K562 treated with DMSO at 1 percent for 4 hours (cell line): Measurements from ENCODE around the gene DYNC1LI1. TPM values are rescaled to one million over a fixed set of nuclear protein-coding genes. Genes with fewer than 3 reads are reported as not detected.

Experiments used
- total RNA-seq: library from RNA; unstranded; fragments of 300-600 nt; gene quantifications from 2 replicates; pipeline ENCODE4 v1.2.3, GENCODE V29; 2022; ENCODE audit not compliant: insufficient read depth

Gene DYNC1LI1
- total RNA-seq, result 33.9 and 37.8 TPM in 2 replicates

GRCh38 chr3:32570421-32571191, at the start of gene DYNC1LI1:
TSS of gene DYNC1LI1 (minus strand) at chr3:32570858. CDS start at chr3:32570770, 88 bp downstream.

GRCh38 chr3:32502118-32502945, 68.3 kb downstream of the DYNC1LI1 start, which contains the start of gene CMTM6:
TSS of gene CMTM6 (minus strand) at chr3:32502852. CDS start at chr3:32502745, 107 bp downstream.

Other genes starting within 250 kb of the DYNC1LI1 start
- 0.91 TPM in 1 of 2 replicates, not detected in the other for gene CMTM7, start 179.0 kb downstream of the DYNC1LI1 start, total RNA-seq
- gene CMTM6, start 68.0 kb downstream of the DYNC1LI1 start, total RNA-seq, result 13.7 and 17.0 TPM in 2 replicates
- 49.2 and 69.3 TPM in 2 replicates for gene CNOT10, start 114.3 kb upstream of the DYNC1LI1 start, total RNA-seq
- not detected in 2 replicates for gene TRIM71, start 247.1 kb upstream of the DYNC1LI1 start, total RNA-seq